GM12865 (cell line): Measurements from ENCODE around the gene APELA.

Experiments
- DNase-seq: peaks from one replicate; pipeline ENCODE4 v3.0.0; 2010; ENCODE audit warnings: low read depth
- H3K4me3 ChIP-seq: 2 replicates; pipeline ENCODE4 v1.5.1; 2011; ENCODE audit warnings: mild to moderate bottlenecking, low read depth, low read length, control low read depth
- CTCF ChIP-seq: IDR thresholded peaks from 2 replicates; pipeline ENCODE4 v1.5.1; 2011; ENCODE audit warnings: low read length, control low read depth, low read depth, inconsistent platforms; ENCODE audit not compliant: insufficient read depth; ENCODE audit errors: missing control alignments

APELA gene

GRCh38 chr4:164890691-164891090, 13.7 kb downstream of the APELA start:
- TF ChIP-seq CTCF: no peak
- no peak overlapping the region for H3K4me3 ChIP-seq
- DNase-seq: peak; percentile 18

- DNase-seq: peak; percentile 71
- H3K4me3 ChIP-seq: no peak overlapping the region
- no peak for TF ChIP-seq CTCF
Measured at GRCh38 chr4:164892018-164892417, 15.0 kb downstream of the APELA start.

- H3K4me3 ChIP-seq: no peak overlapping the region
- peak; percentile 62 for DNase-seq
- no peak for TF ChIP-seq CTCF
Measured at GRCh38 chr4:164894702-164895101, 17.7 kb downstream of the APELA start.

GRCh38 chr4:164902608-164903007, 25.6 kb downstream of the APELA start:
- TF ChIP-seq CTCF: no peak
- H3K4me3 ChIP-seq: no peak overlapping the region
- DNase-seq: no peak

DNA sequence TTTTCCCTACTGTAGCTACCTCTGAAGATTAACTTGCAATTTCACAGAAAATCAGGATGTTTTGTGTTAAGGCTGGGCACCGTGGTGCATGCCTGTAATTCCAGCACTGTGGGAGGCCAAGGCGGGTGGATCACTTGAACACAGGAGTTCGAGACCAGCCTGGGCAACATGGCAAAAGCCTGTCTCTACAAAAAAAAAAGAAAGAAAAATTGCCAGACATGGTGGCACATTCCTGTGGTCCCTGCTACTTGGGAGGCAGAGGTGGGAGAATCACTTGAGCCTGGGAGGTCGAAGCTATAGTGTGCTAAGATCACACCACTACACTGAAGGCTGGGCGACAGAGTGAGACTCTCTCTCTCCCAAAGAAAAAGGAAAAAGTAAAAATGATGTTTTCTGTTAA, 27.4 kb downstream of the APELA start:
- no peak overlapping the region for H3K4me3 ChIP-seq
- TF ChIP-seq CTCF: no peak
- DNase-seq: no peak

DNA sequence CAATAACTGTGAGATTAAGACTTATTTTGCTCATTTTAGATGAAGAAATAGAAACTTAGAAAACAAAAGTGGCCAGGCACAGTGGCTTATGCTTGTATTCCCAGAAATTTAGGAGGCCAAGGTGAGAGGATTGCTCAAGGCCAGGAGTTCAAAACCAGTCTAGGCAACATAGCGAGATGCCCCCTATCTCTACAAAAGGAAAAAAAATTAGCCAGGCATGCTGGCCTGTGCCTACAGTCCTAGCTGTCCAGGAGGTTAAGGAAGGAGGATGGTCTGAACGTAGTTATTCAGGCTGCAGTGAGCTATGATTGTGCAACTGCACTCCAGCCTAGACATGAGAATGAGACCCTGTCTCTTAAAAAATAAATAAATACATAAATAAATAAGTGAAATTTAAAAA, 28.0 kb downstream of the APELA start:
- no peak for DNase-seq
- H3K4me3 ChIP-seq: no peak overlapping the region
- TF ChIP-seq CTCF: no peak

DNA sequence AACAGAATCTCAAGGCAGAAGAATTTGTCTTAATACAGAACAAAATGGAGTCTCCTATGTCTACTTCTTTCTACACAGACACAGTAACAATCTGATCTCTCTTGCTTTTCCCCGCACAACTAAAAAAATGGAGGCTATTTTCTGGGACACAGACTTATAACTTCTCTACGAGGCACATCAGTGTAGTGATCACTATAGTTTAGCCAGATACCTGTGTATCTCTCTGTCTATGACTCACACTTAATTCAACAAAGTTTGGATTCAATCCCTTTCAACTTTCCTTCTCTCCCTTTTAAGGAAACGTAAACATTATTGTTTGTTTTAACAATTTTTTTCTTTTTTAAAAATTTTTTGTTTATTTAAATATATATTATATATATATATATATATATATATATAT, 29.4 kb downstream of the APELA start:
- no peak for DNase-seq

More for the DNA sequence above, 29.4 kb downstream of the APELA start:
- no peak overlapping the region for H3K4me3 ChIP-seq
- no peak for TF ChIP-seq CTCF
